Fibroblast of peridontal ligament (primary cell): ENCODE data around the gene NKX6-2.
A peak's percentile ranks its signal among the peaks of the same experiment; 100 is the strongest.
"Not testable (repeated sequence)": the region's sequence is repeated elsewhere in the genome, so short reads cannot be mapped to it uniquely, and the experiment has no call there.

Source experiments
- DNase-seq: peaks from one replicate; pipeline ENCODE4 v3.0.0-alpha.2; 2010; ENCODE audit errors: extremely low read depth

The NKX6-2 gene

DNA sequence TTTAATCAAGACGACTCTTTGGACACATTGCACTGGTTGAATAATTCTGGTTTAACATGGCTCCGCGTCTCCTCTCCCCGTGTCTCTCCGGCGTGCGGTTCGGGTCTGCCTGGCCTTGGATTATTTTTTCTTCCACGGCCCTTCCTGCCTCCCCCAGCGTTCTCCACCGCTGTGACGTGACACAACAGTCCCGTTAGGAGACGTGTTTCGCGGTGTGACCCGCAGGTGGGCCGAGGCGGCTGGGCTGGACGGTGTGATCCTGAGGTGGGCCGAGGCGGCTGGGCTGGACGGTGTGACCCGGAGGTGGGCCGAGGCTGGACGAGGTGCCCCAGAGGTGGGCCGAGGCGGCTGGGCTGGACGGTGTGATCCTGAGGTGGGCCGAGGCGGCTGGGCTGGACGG, 12.0 kb upstream of the NKX6-2 start:
- not testable (repeated sequence) for DNase-seq

DNA sequence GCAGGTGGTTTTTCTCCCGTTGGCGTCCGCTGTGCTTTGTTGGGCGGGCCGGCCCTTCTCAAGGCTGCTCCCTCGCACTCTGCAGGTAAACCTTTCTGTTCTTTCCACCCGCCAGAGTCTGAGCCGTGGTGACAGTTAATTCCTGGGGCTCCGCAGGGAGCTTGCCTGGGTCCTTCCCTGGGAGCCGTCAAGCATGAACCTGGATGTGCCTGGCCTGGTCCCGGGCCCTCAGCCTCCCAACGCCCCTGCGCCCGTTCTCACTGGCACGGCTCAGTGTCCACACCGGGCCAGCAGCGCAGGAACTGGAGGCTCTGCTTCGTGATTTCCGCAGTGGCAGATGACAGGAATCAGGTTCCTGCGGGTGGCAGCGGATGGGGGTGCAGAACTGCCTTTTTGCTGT, 10.9 kb upstream of the NKX6-2 start:
- DNase-seq, result no peak

DNA sequence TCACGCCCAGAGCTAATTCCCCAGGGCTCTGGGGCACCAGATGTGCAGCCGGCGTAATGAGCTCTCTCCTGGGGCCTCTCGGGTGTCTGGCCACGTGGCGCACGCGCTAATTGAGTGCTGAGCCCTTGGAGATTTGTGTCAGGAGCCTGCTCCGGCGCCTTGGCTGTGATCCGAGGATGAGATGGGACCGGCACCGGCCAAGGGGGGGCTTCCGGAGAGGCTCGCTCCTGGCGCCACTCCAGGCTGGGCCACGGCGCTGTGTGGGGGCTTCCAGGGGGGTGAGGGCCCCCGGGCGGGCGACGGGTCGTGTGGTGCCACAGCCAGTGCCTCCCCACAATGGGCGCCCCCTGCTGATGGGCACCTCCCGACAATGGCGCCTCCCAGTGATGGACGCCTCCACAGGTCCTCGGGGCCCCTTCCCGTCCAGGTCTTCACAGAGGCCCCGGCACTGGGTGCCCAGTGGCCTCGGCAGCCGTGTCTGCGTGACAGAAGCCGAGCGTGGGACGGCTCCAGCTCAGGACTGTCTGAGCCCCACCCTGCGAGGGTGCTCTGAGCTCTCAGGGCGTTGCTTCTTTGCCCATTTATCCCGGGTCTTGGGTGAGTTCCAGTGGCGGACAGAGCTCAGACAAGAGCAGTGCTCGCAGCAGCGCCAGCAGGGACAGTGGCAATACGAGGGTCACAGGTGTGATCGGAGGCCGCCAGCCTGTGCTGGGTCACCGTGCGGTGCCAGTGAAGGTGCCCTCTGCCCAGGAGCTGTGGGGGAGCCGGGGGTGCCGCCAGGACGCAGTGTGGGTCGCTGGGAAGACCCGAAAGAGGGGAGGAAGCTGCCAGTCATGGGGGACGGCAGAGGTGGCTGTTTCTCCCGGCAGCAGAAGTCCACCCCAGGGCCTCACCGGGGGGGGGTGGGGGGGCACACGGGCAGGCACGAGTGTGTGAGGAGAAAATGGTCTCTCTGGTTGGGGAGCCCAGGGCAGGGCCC, 8.2 kb upstream of the NKX6-2 start:
- no peak for DNase-seq

DNA sequence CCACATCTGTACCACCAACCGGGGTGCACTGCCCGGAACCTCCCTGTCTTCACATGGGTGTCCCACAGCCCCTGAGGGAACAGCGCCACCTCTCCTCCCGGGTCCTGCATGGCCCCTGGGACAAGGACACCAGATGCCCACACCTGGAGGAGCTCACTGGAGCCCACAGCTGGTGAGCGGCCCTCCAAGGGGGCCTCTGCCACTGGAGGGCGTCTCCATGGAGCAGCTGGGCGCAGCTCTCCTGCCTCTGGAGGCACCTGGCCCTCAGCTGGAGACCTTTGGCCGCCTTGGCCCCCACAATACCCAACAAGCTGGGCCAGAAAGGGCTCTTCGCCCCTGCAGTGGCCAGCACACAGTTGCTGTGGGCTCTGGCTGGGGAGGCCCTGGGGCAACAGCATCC, 7.3 kb upstream of the NKX6-2 start:
- DNase-seq, result no peak

DNA sequence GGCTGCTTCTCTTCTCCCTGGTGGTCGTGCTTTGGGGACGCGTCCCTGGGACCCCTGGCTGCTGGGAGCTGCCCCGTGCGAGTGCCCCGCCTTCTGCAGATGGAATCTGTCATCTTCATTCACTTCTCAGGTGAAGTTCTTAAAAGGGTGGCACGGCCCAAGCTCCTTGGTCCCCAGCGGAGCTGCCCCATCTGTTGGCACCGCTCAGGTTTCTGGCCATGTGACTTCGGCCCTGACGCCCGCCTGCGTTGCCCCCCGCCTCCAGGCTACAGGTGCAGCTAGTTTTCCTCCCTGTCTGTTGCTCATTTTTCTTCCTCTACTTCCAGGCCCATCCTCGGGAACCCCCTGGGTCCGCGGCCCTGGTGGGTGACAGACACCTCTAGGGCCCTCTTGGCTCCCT, 6.8 kb upstream of the NKX6-2 start:
- DNase-seq, result no peak

DNA sequence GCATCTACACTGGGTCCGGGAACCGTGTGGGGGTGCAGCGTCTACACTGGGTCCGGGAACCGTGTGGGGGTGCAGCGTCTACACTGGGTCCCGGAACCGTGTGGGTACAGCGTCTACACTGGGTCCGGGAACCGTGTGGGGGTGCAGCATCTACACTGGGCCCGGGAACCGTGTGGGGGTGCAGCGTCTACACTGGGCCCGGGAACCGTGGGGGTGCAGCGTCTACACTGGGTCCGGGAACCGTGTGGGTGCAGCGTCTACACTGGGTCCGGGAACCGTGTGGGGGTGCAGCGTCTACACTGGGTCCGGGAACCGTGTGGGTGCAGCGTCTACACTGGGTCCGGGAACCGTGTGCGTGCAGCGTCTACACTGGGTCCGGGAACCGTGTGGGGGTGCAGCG, 6.2 kb upstream of the NKX6-2 start:
- DNase-seq, result not testable (repeated sequence)

DNA sequence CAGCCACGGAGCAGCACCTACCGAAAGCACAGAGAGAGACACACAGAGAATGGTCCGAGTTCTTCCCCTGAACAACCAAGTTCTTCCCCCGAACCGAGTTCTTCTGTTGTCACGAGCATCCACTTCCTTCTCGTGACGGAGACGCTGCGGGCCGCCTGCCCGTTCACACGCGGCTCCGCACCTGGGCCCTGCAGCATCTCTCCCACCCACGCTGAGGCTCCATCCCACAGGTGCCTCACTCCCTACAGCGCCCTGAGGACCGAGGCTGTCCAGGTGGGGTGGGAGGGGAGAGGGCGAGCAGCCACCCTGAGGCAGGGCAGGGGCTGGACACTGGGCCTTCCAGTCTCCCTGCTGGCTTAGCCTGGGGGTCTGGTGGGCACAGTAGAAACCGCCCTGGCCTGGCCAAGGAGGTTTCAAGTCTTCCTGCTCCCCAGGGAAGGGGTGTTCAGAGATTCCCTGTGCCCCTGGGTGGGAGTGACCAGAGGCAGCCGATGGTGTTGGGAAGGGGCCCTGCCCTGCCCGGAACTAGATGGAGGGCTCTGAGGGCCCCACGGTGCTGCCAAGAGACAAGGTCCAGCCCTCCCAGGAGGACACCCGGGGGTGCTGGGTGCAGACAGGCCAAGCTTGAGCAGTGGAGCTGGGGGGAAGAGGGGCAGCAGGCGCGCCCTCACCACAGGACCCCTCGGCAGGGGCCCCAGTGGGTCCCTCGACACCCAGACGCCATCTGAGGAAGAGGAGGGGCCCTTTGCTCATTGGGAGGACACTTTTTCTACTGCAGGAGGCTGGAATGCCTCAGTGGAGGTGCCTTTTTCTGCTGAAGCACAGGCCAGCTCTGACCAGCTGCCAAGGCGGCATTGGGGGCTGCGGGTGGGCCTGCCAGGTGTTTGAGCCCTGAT, 5.2 kb upstream of the NKX6-2 start:
- no peak for DNase-seq

DNA sequence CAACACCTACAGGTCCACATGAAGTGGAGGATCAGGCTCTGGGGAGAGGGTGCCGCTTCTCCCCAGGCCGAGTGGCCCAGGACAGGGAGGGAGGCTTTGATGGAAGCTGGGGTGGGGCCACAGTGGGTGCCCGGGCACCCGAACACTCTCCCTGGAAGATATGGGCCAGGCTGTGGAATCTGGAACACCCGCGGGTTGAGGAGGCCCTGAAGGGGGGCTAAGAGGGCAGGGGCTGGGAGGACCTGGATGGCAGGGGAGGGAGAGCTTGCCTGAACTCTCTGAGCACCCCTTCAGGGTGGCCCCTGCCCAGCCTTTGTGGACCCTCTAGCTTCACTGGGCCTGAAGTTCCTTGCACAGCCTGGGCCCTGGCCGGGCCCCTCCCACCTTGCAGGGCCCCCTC, 4.5 kb upstream of the NKX6-2 start:
- no peak for DNase-seq

DNA sequence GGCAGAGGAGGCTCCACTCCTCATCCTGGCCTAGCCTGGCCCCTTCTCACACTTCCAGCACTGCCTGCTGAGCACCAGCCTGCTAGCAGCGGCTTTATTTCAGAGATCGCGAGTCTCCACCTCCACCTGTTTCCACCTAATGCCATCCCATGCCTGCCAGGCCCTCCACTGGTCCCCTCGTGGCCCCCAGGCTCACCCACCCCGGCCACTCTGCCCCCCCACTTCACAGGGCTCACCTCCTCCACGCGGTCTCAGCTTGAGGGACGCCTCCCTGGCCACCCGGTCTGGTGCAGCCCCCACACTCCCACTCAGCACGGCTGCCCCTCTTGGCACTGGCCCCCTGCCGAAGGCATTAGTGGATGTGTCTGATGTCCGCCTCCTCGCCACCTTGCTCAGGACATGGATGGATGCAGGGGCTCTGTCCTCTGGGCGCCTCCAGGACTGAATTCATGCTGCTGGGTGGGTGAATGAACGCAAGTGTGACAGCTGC, 3.8 kb upstream of the NKX6-2 start:
- no peak for DNase-seq

DNA sequence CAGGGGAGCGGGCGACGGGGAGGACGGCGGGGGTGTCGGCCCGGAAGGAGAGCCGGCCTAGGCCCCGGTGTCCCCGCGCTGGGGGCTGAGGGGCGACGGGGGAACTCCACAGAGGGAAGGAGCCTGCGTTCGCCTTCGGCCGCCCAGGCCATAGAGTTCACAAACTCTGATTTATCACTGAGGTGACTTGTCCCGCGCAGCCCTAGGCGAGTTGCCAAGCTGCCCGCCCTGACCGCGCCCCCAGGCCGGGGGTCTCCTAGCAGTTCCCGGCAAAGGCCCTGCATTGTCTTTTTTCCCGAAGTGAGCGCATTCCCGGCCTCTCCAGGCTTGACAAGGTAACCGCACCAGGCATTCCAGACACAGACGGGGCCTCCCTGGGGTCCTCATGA, 2.9 kb upstream of the NKX6-2 start:
- DNase-seq, result no peak

DNA sequence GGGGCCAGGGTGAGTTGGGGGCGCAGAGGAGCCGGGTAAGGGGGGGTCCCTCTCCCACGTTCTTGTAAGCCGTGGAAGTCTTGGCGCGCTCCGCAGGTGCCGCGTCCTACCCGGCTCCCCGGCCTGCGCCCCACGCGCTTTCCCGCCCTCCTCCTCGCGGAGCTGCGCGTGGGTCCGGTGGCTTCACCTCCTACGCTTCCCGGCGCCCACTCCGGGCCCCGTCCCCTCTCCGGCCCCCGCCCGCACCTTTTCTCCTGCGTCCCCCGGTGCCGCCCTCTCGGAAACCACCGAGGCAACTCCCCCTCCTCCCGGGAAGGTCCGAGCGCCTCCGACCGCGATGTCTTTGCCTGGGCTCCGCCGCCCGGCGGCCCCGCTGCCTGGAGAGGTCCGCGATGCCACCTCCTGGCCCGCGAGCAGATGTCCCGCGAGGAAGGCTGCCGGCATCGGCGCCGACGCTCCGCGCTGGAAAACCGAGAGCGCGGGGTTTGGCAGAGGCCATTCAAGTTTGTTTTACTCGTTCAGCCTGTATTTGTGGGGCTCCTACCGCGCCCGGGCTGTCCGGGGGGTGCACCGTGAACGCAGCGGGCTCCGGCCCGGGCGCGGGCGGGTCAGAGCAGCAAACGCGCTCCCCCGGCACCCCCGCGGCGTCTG, 2.4 kb upstream of the NKX6-2 start:
- peak; percentile 11 for DNase-seq

DNA sequence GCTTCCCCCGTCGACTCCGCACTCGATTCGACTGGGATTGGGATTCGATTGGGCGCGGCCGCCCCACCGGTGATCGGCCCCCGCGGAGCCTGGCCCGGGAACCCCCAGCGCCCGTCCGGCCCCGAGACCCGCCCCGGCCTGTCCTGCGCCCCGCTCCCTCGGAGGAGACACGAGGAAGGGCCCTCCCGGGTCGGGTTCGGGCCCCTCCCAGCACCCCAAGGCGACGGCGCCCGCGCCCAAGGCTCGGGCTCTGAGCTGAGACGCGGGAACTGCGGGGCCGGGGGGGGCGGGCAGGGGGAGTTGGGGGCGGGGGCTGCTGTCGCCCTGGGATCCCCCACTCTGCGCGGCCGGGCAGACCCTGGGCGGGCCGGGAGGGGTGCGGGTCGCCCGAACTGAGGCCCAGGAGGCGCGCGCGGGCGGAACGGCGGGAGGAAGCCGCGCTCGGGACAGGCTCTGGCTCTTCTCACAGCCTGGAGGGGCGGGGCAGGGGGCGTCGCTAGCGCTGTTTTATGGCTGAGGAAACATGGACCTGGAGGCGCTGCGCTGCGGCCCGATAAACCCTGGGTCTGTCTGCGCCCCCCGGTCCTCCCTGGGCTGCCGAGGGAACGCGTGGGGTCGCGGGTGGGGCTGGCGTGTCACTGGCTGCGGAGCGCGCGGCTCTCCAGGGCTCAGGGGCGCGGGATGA, 1.7 kb upstream of the NKX6-2 start:
- no peak for DNase-seq

DNA sequence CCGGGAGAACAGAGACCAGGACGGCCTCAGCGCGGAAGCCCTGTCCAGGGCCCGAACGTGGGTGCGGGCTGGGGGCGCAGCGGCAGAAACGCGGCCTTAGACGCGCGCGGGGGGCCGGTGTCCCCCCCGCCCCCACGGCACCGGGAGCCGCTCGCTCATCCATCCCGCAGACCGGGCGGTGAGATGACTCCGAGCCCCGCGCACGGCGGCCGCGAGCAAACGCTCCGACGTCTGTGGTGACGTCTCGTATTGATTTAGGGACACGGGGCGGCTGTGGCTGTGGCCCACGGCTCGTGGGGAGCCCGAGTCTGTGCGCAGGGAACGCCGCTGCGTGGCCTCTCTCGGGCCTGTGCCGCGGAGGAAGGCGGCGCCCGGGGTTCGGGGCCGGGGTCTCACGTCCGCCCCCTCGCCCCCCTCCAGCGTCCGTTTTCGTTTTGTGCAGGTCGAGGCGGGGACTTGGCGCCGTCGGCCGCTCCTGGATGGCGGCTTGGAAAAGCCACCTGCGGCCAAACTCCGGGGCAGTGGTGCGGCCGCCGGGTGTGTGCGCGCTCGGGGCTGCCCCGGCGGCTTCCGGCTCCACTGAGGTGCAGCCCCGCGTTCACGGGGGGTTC, 1.0 kb upstream of the NKX6-2 start:
- DNase-seq, result no peak

DNA sequence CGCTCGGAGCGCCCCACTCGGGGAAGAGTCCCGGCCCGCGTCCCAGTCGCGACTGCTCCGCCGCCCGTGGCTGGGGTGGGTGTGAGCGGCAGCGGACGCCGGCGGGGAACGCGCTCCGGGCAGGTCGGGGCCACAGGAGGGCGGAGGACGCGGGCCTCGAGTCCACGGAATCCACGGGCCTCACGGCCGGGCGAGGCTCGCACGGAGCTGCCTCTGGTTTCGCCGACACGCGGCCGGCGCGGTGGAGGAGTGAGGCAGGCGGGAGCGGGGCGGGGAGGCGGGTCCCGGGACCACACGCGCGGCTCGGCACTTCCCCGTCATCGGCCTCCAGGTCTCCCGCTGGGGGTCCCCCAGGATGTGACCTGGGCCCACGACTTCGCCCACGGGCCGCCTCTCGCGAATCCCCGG, 533 bp upstream of the NKX6-2 start:
- DNase-seq, result no peak

DNA sequence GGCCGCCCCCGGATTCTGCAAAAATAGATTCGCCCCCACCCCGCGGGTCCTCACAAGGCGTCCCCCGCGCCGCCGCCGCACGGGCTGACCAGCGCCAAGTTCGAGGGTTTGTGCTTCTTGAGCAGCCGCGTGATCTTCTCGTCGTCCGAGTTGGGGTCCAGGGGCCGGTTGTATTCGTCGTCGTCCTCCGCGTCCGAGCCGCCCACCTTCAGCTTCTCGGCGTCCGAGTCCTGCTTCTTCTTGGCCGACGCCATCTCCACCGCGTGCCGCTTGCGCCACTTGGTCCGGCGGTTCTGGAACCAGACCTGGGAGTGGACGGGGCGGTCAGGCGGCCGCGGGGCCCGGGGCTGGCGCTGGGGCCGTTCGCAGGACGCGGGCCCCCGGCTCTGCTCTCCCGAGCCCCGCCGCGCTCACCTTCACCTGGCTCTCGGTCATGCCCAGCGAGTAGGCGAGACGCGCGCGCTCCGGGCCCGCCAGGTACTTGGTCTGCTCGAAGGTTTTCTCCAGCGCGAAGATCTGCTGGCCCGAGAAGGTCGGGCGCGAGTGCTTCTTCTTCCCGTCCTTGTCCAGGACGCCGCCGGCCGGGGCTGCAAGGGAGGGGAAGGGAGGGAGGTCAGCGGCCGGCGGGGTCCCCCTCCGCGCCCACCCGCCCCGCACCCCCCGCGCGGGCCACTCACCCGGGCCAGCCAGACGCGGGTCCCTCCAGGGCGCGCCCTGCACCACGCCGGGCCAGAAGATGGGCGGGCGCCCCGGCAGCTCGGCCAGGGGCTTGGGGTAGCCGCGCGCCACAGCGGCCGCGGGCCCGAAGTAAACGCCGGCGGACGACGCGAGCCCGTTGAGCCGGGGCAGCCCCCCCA, 853 bp downstream of the NKX6-2 start:
- DNase-seq, result no peak

DNA sequence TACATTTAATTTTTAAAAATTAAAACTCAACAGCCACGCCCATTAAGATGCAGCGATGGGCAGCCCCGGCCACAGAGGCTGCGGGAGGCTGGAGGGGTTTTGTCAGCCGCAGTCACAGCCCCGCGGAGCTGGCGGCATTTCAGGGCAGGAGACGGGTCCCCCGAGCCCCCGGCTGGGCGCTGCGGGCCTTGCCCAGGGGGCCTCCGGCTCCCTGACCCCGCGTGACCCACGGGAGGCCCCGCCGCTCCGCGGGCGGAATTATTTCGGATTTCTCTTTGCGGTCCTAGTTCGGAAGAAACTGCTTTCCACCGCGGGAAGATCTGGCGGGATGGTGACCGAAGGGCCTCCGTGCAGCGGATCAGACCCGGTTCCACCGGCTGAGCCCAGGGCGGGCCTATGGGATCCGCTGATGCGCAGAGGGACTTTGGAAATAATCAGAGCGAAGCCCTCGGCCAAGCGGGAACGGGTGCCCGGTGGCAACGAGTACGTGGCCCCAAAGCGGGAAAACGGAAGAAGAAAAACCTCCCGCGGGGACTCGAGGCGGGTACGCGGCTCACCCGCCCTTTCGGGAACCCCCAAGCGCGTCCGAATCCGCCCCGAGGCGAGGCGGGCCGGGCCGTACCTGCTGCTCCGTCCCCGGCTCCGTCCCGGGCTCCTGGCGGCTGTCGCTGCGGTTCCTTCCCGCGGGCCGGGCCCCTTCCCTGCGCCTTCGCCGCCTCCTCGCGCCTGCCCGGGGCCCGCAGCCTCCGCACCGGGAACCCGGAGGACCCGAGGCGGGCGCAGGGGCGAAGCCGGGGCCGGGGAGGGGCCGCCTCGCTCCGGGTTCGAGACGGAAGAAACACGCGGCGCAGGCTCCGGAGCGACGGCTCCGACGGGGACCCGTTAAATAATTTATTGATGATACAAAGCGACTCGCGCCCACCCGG, 1.7 kb downstream of the NKX6-2 start:
- DNase-seq, result no peak

DNA sequence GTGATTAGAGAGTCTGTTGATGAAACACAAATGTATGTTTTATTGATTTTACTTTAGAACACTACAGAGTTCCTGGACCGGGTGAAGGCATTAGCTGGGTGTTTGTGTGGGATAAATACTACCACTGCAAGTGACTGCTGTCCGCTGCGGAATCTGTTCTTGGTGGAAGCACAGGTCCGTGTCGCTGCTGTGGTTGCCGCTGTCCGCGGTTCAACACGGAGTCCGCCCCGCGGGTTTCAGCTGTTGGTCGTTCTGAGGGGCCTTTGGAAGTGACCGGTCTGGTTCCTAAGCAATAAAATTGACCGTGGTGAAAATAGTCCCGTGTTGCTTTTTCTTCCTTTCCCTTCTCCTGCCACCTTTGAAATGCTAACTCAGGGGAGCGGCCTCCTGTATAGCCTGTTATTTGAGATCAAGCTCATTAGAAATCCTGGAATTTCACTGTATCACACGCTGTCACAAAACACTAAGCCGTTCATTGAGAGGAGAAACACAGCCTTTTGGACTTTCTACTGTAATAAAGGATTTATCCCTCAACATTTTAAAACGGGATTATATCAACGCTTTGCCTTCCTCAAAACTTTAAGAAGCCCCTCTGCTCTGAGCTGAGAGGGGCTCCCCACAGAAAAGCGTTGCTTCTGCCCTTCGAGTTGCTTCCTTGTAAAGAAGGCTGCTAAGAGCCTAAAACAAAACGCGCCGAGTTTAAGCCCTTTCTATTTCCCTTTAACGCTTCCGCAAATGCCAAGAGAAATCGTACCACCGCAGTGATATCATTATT, 2.6 kb downstream of the NKX6-2 start:
- DNase-seq, result no peak

DNA sequence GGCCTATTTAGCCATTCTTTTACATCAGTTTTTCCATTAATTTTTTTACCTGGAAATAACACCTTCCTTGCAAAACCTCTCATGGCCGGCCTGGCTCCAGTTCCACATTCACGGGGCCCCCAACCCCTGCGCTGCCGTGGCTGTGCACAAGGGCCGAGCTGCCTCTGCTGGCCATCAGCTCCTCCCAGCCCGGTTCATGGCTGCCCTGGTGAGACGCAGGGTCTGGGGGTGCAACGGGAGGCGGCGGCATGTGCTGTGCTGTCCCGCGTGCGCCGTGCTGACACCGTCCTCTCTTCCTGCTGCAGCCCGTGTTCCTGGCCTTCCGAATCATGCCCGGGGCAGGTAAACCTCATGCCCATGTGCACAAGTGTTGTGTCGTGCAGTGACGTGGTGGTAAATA, 4.4 kb downstream of the NKX6-2 start:
- DNase-seq, result no peak
